Neutrophil (primary cell): ENCODE results near the gene ARMC8.

ENCODE experiments used
- H3K27ac ChIP-seq: fragments of 200-600 bp; sonication (generic); 2 replicates; pipeline ENCODE4 v1.5.1; 2016; ENCODE audit warnings: mild to moderate bottlenecking, moderate library complexity
- H3K27me3 ChIP-seq: fragments of 200-600 bp; sonication (generic); 2 replicates; pipeline ENCODE4 v1.6.0; 2016; ENCODE audit warnings: mild to moderate bottlenecking
- H3K36me3 ChIP-seq: fragments of 200-600 bp; sonication (generic); 2 replicates; pipeline ENCODE4 v1.5.1; 2017
- H3K4me1 ChIP-seq, 2 experiments: fragments of 200-600 bp in 1 of 2; sonication (generic) in 1 of 2; 1 replicate in 1 of 2; 2 replicates in 1 of 2; pipeline versions ENCODE4 v1.5.1 to v1.6.1; 2013 to 2016; ENCODE audit warnings: low read depth in 1 of 2, low read length in 1 of 2, mild to moderate bottlenecking in 1 of 2, moderate library complexity in 1 of 2; ENCODE audit not compliant: control insufficient read depth in 1 of 2, insufficient read depth in 1 of 2
- H3K4me3 ChIP-seq, 2 experiments: fragments of 200-600 bp in 1 of 2; sonication (generic) in 1 of 2; 1 replicate in 1 of 2; 2 replicates in 1 of 2; pipeline ENCODE4 v1.5.1; 2013 to 2016; ENCODE audit warnings: low read depth in 1 of 2, low read length in 1 of 2, mild to moderate bottlenecking in 1 of 2, moderate library complexity in 1 of 2
- H3K9me3 ChIP-seq: fragments of 200-600 bp; sonication (generic); 2 replicates; pipeline ENCODE4 v1.5.1; 2016
- CTCF ChIP-seq: fragments of 200-600 bp; sonication (generic); IDR thresholded peaks from 2 replicates; pipeline ENCODE4 v1.5.1; 2016; ENCODE audit warnings: antibody characterized with exemption

Gene ARMC8

GRCh38 chr3:138297876-138298275 lies 110.8 kb downstream of the ARMC8 start:
- H3K27ac ChIP-seq = no peak overlapping the region
- no peak overlapping the region for H3K4me3 ChIP-seq
- H3K4me1 ChIP-seq = no peaks in the 10 kb centered on the region
- no peak for TF ChIP-seq CTCF
- no peaks in the 10 kb centered on the region for H3K27me3 ChIP-seq
- peaks cover 73% of the 10 kb centered on the region for H3K36me3 ChIP-seq
- H3K9me3 ChIP-seq = no peaks in the 10 kb centered on the region

GRCh38 chr3:138300647-138301046 lies 113.5 kb downstream of the ARMC8 start:
- no peak for TF ChIP-seq CTCF
- Histone ChIP-seq H3K4me3 (no peak overlapping the region), H3K27ac (no peak overlapping the region), H3K4me1 (no peaks in the 10 kb centered on the region), H3K9me3 (no peaks in the 10 kb centered on the region), H3K36me3 (peaks cover 45% of the 10 kb centered on the region), H3K27me3 (no peaks in the 10 kb centered on the region)

- Histone ChIP-seq H3K36me3 (peaks cover 17% of the 10 kb centered on the region), H3K4me3 (no peak overlapping the region), H3K4me1 (no peaks in the 10 kb centered on the region), H3K27me3 (no peaks in the 10 kb centered on the region), H3K27ac (no peak overlapping the region), H3K9me3 (peaks cover under 1% of the 10 kb centered on the region)
- no peak for TF ChIP-seq CTCF
Observed at GRCh38 chr3:138303474-138303873, 116.4 kb downstream of the ARMC8 start.

GRCh38 chr3:138307899-138308298 lies 120.8 kb downstream of the ARMC8 start:
- Histone ChIP-seq H3K27ac (no peak overlapping the region), H3K4me3 (no peak overlapping the region), H3K4me1 (no peaks in the 10 kb centered on the region), H3K36me3 (no peaks in the 10 kb centered on the region), H3K9me3 (peaks cover 5% of the 10 kb centered on the region), H3K27me3 (peaks cover 13% of the 10 kb centered on the region)
- no peak for TF ChIP-seq CTCF

GRCh38 chr3:138308783-138309182 lies 121.7 kb downstream of the ARMC8 start:
- TF ChIP-seq CTCF = no peak
- Histone ChIP-seq H3K36me3 (no peaks in the 10 kb centered on the region), H3K9me3 (peaks cover 5% of the 10 kb centered on the region), H3K4me3 (no peak overlapping the region), H3K4me1 (no peaks in the 10 kb centered on the region), H3K27me3 (peaks cover 22% of the 10 kb centered on the region), H3K27ac (no peak overlapping the region)

- Histone ChIP-seq H3K9me3 (peaks cover 5% of the 10 kb centered on the region), H3K27ac (no peak overlapping the region), H3K36me3 (no peaks in the 10 kb centered on the region), H3K27me3 (peaks cover 24% of the 10 kb centered on the region), H3K4me3 (no peak overlapping the region), H3K4me1 (no peaks in the 10 kb centered on the region)
- no peak for TF ChIP-seq CTCF
Observed at GRCh38 chr3:138310494-138310893, 123.4 kb downstream of the ARMC8 start.
